SK-N-SH treated with all-trans-retinoic acid at 6 μM for 48 hours (cell line): ENCODE data around the gene ILKAP.

Source experiments
- ATAC-seq: fragments of 200-7000 bp; cut with Tn5 transposase; 3 replicates; pipeline ENCODE4 v1.9.1; 2020; ENCODE audit warnings: mild to moderate bottlenecking, moderate library complexity
- BACH2 ChIP-seq: fragments of 250-450 bp; sonication (Bioruptor Pico); IDR thresholded peaks from 2 replicates; pipeline ENCODE4 v1.9.0; 2021; ENCODE audit warnings: mild to moderate bottlenecking, borderline replicate concordance
- CSDC2 ChIP-seq: fragments of 250-450 bp; sonication (Bioruptor Pico); IDR thresholded peaks from 2 replicates; pipeline ENCODE4 v1.5.0; 2020; ENCODE audit warnings: mild to moderate bottlenecking, moderate library complexity
- GLIS3 ChIP-seq: fragments of 250-450 bp; sonication (Bioruptor Pico); IDR thresholded peaks from 2 replicates; pipeline ENCODE4 v1.5.0; 2020; ENCODE audit warnings: mild to moderate bottlenecking, moderate library complexity
- OSR1 ChIP-seq: fragments of 250-450 bp; sonication (Bioruptor Pico); IDR thresholded peaks from 2 replicates; pipeline ENCODE4 v1.8.0; 2022; ENCODE audit warnings: moderate library complexity, mild to moderate bottlenecking, inconsistent platforms
- PATZ1 ChIP-seq: fragments of 250-450 bp; sonication (Bioruptor Pico); IDR thresholded peaks from 2 replicates; pipeline ENCODE4 v1.8.0; 2020; ENCODE audit warnings: mild to moderate bottlenecking, moderate library complexity, borderline replicate concordance
- POU6F1 ChIP-seq: fragments of 250-450 bp; sonication (Bioruptor Pico); IDR thresholded peaks from 2 replicates; pipeline ENCODE4 v1.8.0; 2021; ENCODE audit warnings: low read depth, mild to moderate bottlenecking, moderate library complexity, borderline replicate concordance
- RARB ChIP-seq: fragments of 250-450 bp; sonication (Bioruptor Pico); IDR thresholded peaks from 2 replicates; pipeline ENCODE4 v1.8.0; 2021; ENCODE audit warnings: mild to moderate bottlenecking, moderate library complexity
- SNAI2 ChIP-seq: fragments of 250-450 bp; sonication (Bioruptor Pico); IDR thresholded peaks from 2 replicates; pipeline ENCODE4 v1.5.0; 2020; ENCODE audit warnings: mild to moderate bottlenecking, moderate library complexity
- TCF4 ChIP-seq: fragments of 250-450 bp; sonication (Bioruptor Pico); IDR thresholded peaks from 2 replicates; pipeline ENCODE4 v1.8.0; 2021; ENCODE audit warnings: mild to moderate bottlenecking, moderate library complexity, borderline replicate concordance
- TOX ChIP-seq: fragments of 250-450 bp; sonication (Bioruptor Pico); IDR thresholded peaks from 2 replicates; pipeline ENCODE4 v1.8.0; 2021; ENCODE audit warnings: mild to moderate bottlenecking, moderate library complexity, borderline replicate concordance
- ZC3H10 ChIP-seq: fragments of 250-450 bp; sonication (Bioruptor Pico); IDR thresholded peaks from 2 replicates; pipeline ENCODE4 v1.5.1; 2021; ENCODE audit warnings: mild to moderate bottlenecking, moderate library complexity
- ZFP3 ChIP-seq: fragments of 250-450 bp; sonication (Bioruptor Pico); IDR thresholded peaks from 2 replicates; pipeline ENCODE4 v1.5.0; 2020; ENCODE audit warnings: mild to moderate bottlenecking, moderate library complexity
- ZNF565 ChIP-seq: fragments of 450-650 bp; formaldehyde crosslinking; conservative IDR thresholded peaks from 2 replicates; pipeline ENCODE4 v1.5.0; 2020; ENCODE audit warnings: low read depth, mild to moderate bottlenecking, moderate library complexity
- ZNF70 ChIP-seq: fragments of 450-650 bp; formaldehyde crosslinking; IDR thresholded peaks from 2 replicates; pipeline ENCODE4 v1.5.0; 2020; ENCODE audit warnings: mild to moderate bottlenecking, moderate library complexity
- ZNF8 ChIP-seq: fragments of 450-650 bp; formaldehyde crosslinking; IDR thresholded peaks from 2 replicates; pipeline ENCODE4 v1.5.0; 2020; ENCODE audit warnings: mild to moderate bottlenecking, moderate library complexity
- TF ChIP-seq, protein P1 (sequence below): fragments of 250-450 bp; sonication (Bioruptor Pico); IDR thresholded peaks from 2 replicates; pipeline ENCODE4 v1.5.0; 2020; ENCODE audit warnings: mild to moderate bottlenecking, moderate library complexity
- TF ChIP-seq, protein P2 (sequence below): fragments of 250-450 bp; sonication (Bioruptor Pico); IDR thresholded peaks from 2 replicates; pipeline ENCODE4 v1.5.1; 2021; ENCODE audit warnings: mild to moderate bottlenecking, moderate library complexity

The ILKAP gene

GRCh38 chr2:238140040-238140439 is 63.5 kb downstream of the ILKAP start:
- no peak for ATAC-seq
- TF ChIP-seq ZC3H10 (CRISPR knock-in tag) = no peak

- ATAC-seq = no peak
- no peak for TF ChIP-seq RARB (CRISPR knock-in tag)
- TF ChIP-seq, protein P1, sequence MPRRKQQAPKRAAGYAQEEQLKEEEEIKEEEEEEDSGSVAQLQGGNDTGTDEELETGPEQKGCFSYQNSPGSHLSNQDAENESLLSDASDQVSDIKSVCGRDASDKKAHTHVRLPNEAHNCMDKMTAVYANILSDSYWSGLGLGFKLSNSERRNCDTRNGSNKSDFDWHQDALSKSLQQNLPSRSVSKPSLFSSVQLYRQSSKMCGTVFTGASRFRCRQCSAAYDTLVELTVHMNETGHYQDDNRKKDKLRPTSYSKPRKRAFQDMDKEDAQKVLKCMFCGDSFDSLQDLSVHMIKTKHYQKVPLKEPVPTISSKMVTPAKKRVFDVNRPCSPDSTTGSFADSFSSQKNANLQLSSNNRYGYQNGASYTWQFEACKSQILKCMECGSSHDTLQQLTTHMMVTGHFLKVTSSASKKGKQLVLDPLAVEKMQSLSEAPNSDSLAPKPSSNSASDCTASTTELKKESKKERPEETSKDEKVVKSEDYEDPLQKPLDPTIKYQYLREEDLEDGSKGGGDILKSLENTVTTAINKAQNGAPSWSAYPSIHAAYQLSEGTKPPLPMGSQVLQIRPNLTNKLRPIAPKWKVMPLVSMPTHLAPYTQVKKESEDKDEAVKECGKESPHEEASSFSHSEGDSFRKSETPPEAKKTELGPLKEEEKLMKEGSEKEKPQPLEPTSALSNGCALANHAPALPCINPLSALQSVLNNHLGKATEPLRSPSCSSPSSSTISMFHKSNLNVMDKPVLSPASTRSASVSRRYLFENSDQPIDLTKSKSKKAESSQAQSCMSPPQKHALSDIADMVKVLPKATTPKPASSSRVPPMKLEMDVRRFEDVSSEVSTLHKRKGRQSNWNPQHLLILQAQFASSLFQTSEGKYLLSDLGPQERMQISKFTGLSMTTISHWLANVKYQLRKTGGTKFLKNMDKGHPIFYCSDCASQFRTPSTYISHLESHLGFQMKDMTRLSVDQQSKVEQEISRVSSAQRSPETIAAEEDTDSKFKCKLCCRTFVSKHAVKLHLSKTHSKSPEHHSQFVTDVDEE = no peak
- no peak for TF ChIP-seq POU6F1 (CRISPR knock-in tag)
- TF ChIP-seq, protein P2, sequence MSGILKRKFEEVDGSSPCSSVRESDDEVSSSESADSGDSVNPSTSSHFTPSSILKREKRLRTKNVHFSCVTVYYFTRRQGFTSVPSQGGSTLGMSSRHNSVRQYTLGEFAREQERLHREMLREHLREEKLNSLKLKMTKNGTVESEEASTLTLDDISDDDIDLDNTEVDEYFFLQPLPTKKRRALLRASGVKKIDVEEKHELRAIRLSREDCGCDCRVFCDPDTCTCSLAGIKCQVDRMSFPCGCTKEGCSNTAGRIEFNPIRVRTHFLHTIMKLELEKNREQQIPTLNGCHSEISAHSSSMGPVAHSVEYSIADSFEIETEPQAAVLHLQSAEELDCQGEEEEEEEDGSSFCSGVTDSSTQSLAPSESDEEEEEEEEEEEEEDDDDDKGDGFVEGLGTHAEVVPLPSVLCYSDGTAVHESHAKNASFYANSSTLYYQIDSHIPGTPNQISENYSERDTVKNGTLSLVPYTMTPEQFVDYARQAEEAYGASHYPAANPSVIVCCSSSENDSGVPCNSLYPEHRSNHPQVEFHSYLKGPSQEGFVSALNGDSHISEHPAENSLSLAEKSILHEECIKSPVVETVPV (CRISPR knock-in tag) = no peak
- no peak for TF ChIP-seq BACH2
- TF ChIP-seq TCF4 (CRISPR knock-in tag) = no peak
- TF ChIP-seq ZNF70 = no peak
- no peak for TF ChIP-seq PATZ1 (CRISPR knock-in tag)
- TF ChIP-seq OSR1 (CRISPR knock-in tag) = no peak
- no peak for TF ChIP-seq CSDC2 (CRISPR knock-in tag)
Observed at GRCh38 chr2:238139196-238140039, 64.1 kb downstream of the ILKAP start.

GRCh38 chr2:238138331-238139195 is 64.9 kb downstream of the ILKAP start, which contains the start of gene KLHL30:
TSS of gene KLHL30 (plus strand) at chr2:238138668. CDS start at chr2:238140755, 2,087 bp downstream.
- TF ChIP-seq RARB (CRISPR knock-in tag) (no peak), SNAI2 (no peak), ZFP3 (no peak), ZNF565 (no peak)
- TF ChIP-seq, protein P1 = no peak
- TF ChIP-seq, all 23 proteins: peak for 0
- ATAC-seq = no peak

DNA sequence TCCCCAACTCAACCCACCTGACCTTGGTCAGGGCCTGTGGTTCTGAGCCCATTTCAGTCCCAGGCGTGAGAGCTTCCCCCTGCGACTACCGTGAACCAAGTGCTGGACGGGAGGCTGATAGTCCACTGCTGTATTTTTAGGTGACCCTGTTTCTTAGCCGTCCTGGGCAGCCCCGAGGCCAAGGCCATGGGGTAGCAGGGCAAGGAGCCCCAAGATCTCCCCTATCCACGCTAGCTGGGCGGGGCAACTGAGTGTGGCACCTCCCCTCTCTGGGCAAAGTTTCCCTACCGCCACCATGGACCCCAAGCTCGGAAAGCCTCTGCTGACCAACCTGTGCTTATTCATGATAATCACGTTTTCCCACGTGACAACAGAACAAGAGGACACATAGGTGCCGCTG is 65.6 kb downstream of the ILKAP start:
- ATAC-seq = no peak
- TF ChIP-seq ZNF8 (CRISPR knock-in tag) (no peak), GLIS3 (CRISPR knock-in tag) (no peak), TOX (no peak), RARB (CRISPR knock-in tag) (no peak)
- TF ChIP-seq, protein P2 (CRISPR knock-in tag) = no peak
- TF ChIP-seq, protein P1 = no peak
